ENCODE measurements around the gene TMEM223.

TMEM223 gene

GRCh38 chr11:62823677-62824076 is 31.9 kb upstream of the TMEM223 start:
- no peak for TF ChIP-seq CTCF (IDR thresholded peaks at IDR 0.05)

- no peak for TF ChIP-seq CTCF (IDR thresholded peaks at IDR 0.05)
Observed at GRCh38 chr11:62817129-62817528, 25.3 kb upstream of the TMEM223 start.

GRCh38 chr11:62816557-62816956 is 24.8 kb upstream of the TMEM223 start:
- no peak for TF ChIP-seq CTCF (IDR thresholded peaks at IDR 0.05)

GRCh38 chr11:62811659-62812058 is 19.9 kb upstream of the TMEM223 start:
- TF ChIP-seq CTCF (IDR thresholded peaks at IDR 0.05) = no peak

GRCh38 chr11:62810748-62811147 is 18.9 kb upstream of the TMEM223 start:
- TF ChIP-seq CTCF (IDR thresholded peaks at IDR 0.05) = no peak

- TF ChIP-seq CTCF (IDR thresholded peaks at IDR 0.05) = no peak
Observed at GRCh38 chr11:62806611-62807121, 14.9 kb upstream of the TMEM223 start.

GRCh38 chr11:62805961-62806441 is 14.2 kb upstream of the TMEM223 start:
- no peak for TF ChIP-seq CTCF (IDR thresholded peaks at IDR 0.05)

Measured in LNCAP (cell line).